NB4 (cell line): Measurements from ENCODE around the gene ALDOB.

Source experiments
- CTCF ChIP-seq: IDR thresholded peaks from one replicate; pipeline ENCODE4 v1.5.1; 2012; ENCODE audit warnings: low read depth, low read length
- MYC ChIP-seq: IDR thresholded peaks from 2 replicates; pipeline ENCODE4 v1.6.1; 2011; ENCODE audit warnings: low read depth, low read length
- POLR2A ChIP-seq: IDR thresholded peaks from 2 replicates; pipeline ENCODE4 v1.6.1; 2011; ENCODE audit warnings: mild to moderate bottlenecking; ENCODE audit not compliant: insufficient read length; ENCODE audit errors: extremely low read depth
- TF ChIP-seq, protein P1 (sequence below): IDR thresholded peaks from 2 replicates; pipeline ENCODE4 v1.6.1; 2011; ENCODE audit warnings: low read depth, low read length

GRCh38 chr9:101432740-101433139 is 2.8 kb downstream of the ALDOB start:
- TF ChIP-seq CTCF (no peak), POLR2A (no peak), MYC (no peak)
- TF ChIP-seq, protein P1, sequence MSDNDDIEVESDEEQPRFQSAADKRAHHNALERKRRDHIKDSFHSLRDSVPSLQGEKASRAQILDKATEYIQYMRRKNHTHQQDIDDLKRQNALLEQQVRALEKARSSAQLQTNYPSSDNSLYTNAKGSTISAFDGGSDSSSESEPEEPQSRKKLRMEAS: no peak
